Endothelial cell of umbilical vein (primary cell): Measurements from ENCODE around the gene GULP1. TPM values are rescaled to one million over a fixed set of nuclear protein-coding genes. Genes with fewer than 3 reads are reported as not detected.

Source experiments
- BruUV-seq: library from RNA; stranded (reverse); fragments of 400-500 nt; replicated peaks from 2 replicates; lab custom pipeline; 2021; lab: Mats Ljungman, UMichigan
- CTCF ChIA-PET: fragments of 300-600, 350-600 bp; sonication (Branson Sonifier 250); formaldehyde crosslinking; loops from one replicate; lab custom pipeline; 2021; ENCODE audit warnings: antibody characterized with exemption, inconsistent platforms; lab: Charles Lee
- POLR2A ChIA-PET: fragments of 300-600, 350-600 bp; sonication (Branson Sonifier 250); formaldehyde crosslinking; loops from one replicate; lab custom pipeline; 2021; ENCODE audit warnings: antibody characterized with exemption, inconsistent platforms; lab: Charles Lee
- DNase-seq: peaks from one replicate; pipeline ENCODE4 v3.0.0-alpha.2; 2011; ENCODE audit warnings: low read depth, low spot score
- FAIRE-seq: peaks from 2 replicates; lab custom pipeline; 2011; peaks lifted over from hg19 to GRCh38; lab: Jason Lieb, UNC
- H2AFZ ChIP-seq: 2 replicates; pipeline ENCODE4 v1.6.0; 2012; ENCODE audit warnings: low read depth, low read length, control low read depth, inconsistent platforms
- H3K27ac ChIP-seq: 2 replicates; pipeline ENCODE4 v1.5.1; 2011; ENCODE audit warnings: low read depth, mild to moderate bottlenecking, control low read depth, low read length, moderate library complexity; ENCODE audit not compliant: insufficient read depth
- H3K27me3 ChIP-seq, 2 experiments: 2 replicates each; pipeline versions ENCODE4 v1.6.0 to v1.6.1; 2011; ENCODE audit warnings: low read length in 2 of 2, mixed read lengths in 1 of 2; ENCODE audit not compliant: control insufficient read depth in 2 of 2, insufficient read depth in 2 of 2
- H3K36me3 ChIP-seq, 2 experiments: 2 replicates in 1 of 2; 3 replicates in 1 of 2; pipeline ENCODE4 v1.5.1; 2011; ENCODE audit warnings: low read length in 2 of 2, mild to moderate bottlenecking in 1 of 2, moderate library complexity in 1 of 2; ENCODE audit not compliant: control insufficient read depth in 2 of 2, insufficient read depth in 2 of 2; ENCODE audit errors: extremely low read depth in 1 of 2
- H3K4me1 ChIP-seq: 3 replicates; pipeline ENCODE4 v1.5.1; 2011; ENCODE audit warnings: mild to moderate bottlenecking, low read length; ENCODE audit not compliant: control insufficient read depth, insufficient read depth; ENCODE audit errors: extremely low read depth
- H3K4me2 ChIP-seq: 2 replicates; pipeline ENCODE4 v1.6.1; 2011; ENCODE audit warnings: low read length, control low read depth, mixed read lengths; ENCODE audit not compliant: insufficient read depth
- H3K4me3 ChIP-seq, 3 experiments: fragments of 200-600 bp in 1 of 3; sonication (generic), shearing (Covaris generic) in 1 of 3; replicated peaks in 1 of 3; 2 replicates each; pipeline ENCODE4 v1.5.1; 2011 to 2016; ENCODE audit warnings: control low read depth in 3 of 3, low read length in 3 of 3, mild to moderate bottlenecking in 2 of 3, inconsistent platforms in 1 of 3, low read depth in 1 of 3, moderate library complexity in 1 of 3; ENCODE audit not compliant: insufficient read depth in 1 of 3
- H3K79me2 ChIP-seq: 2 replicates; pipeline ENCODE4 v1.6.0; 2012; ENCODE audit warnings: low read length, inconsistent platforms; ENCODE audit not compliant: control insufficient read depth, insufficient read depth
- H3K9ac ChIP-seq: replicated peaks from 2 replicates; pipeline ENCODE3; 2011; ENCODE audit warnings: low read length, control low read depth; ENCODE audit not compliant: insufficient read depth; ENCODE audit errors: extremely low read depth
- H3K9me1 ChIP-seq: replicated peaks from 3 replicates; pipeline ENCODE4 v1.6.0; 2011; ENCODE audit warnings: mild to moderate bottlenecking, low read length; ENCODE audit not compliant: control insufficient read depth, insufficient read depth; ENCODE audit errors: extremely low read depth
- H3K9me3 ChIP-seq: replicated peaks from 2 replicates; pipeline ENCODE4 v1.5.1; 2012; ENCODE audit warnings: low read length, inconsistent platforms; ENCODE audit not compliant: control insufficient read depth, insufficient read depth
- H4K20me1 ChIP-seq: replicated peaks from 2 replicates; pipeline ENCODE3; 2011; ENCODE audit warnings: mild to moderate bottlenecking, low read length; ENCODE audit not compliant: control insufficient read depth, insufficient read depth; ENCODE audit errors: extremely low read depth
- EZH2 ChIP-seq: IDR thresholded peaks from 2 replicates; pipeline ENCODE4 v1.6.1; 2012; ENCODE audit warnings: borderline replicate concordance, low read depth, mild to moderate bottlenecking, moderate library complexity, low read length, inconsistent platforms; ENCODE audit not compliant: severe bottlenecking
- FOS ChIP-seq: IDR thresholded peaks from 2 replicates; pipeline ENCODE4 v1.6.1; 2011; ENCODE audit warnings: mild to moderate bottlenecking, low read length, moderate library complexity, borderline replicate concordance; ENCODE audit not compliant: insufficient read depth
- GATA2 ChIP-seq: IDR thresholded peaks from 2 replicates; pipeline ENCODE4 v1.7.0; 2011; ENCODE audit warnings: low read depth, mild to moderate bottlenecking, moderate library complexity, mixed read lengths, low read length; ENCODE audit not compliant: insufficient read length, insufficient read depth
- JUN ChIP-seq: IDR thresholded peaks from 2 replicates; pipeline ENCODE4 v1.6.1; 2011; ENCODE audit warnings: borderline replicate concordance, low read depth; ENCODE audit not compliant: insufficient read length, insufficient read depth
- MYC ChIP-seq: IDR thresholded peaks from one replicate; pipeline ENCODE4 v1.6.1; 2011; ENCODE audit warnings: mild to moderate bottlenecking, low read depth, low read length
- POLR2A ChIP-seq: IDR thresholded peaks from 2 replicates; pipeline ENCODE4 v1.6.1; 2012; ENCODE audit warnings: low read depth, mild to moderate bottlenecking, control low read depth, low read length
- POLR2AphosphoS5 ChIP-seq: IDR thresholded peaks from 2 replicates; pipeline ENCODE4 v1.6.1; 2012; ENCODE audit warnings: low read depth, mild to moderate bottlenecking, control low read depth, low read length, moderate library complexity; ENCODE audit not compliant: insufficient read depth
- dilution Hi-C: fragments of 300-500 bp; cut with MboI; formaldehyde crosslinking; loops from one replicate; pipeline ENCODE4 v1.15.0; 2019; ENCODE audit warnings: low sequenced_read_pairs; ENCODE audit not compliant: extremely low pct_ligation_motif_present
- intact Hi-C: fragments of 100-400 bp; cut with micrococcal nuclease; formaldehyde crosslinking; loops from one replicate; pipeline ENCODE4 v1.10.0; 2022
- polyA plus RNA-seq, 4 experiments: library from polyadenylated mRNA; depleted of rRNA in 3 of 4; stranded (reverse) in 3 of 4; unstranded in 1 of 4; fragments of >200 nt; gene quantifications; 2 replicates each; pipeline versions ENCODE4 v1.2.1 to v1.2.3, GENCODE V29; 2011 to 2012; ENCODE audit warnings: missing spikeins in 1 of 4
- total RNA-seq: library from RNA; stranded (reverse); gene quantifications from 2 replicates; pipeline ENCODE4 v1.2.3, GENCODE V29; 2021
- TF ChIP-seq, protein P1 (sequence below): IDR thresholded peaks from 2 replicates; pipeline ENCODE4 v1.6.1; 2011; ENCODE audit not compliant: insufficient read depth, insufficient read length
- TF ChIP-seq, protein P2 (sequence below), 2 donors: IDR thresholded peaks; 1 replicate in 1 of 2; 2 replicates in 1 of 2; pipeline ENCODE4 v1.5.1; 2011; ENCODE audit warnings: low read length in 2 of 2, mild to moderate bottlenecking in 2 of 2, moderate library complexity in 2 of 2, control low read depth in 1 of 2, inconsistent platforms in 1 of 2, low read depth in 1 of 2; ENCODE audit not compliant: insufficient read depth in 1 of 2; ENCODE audit errors: extremely low read depth in 1 of 2

Gene GULP1
- total and polyA plus RNA-seq, 2 donors (not counting 3 experiments of a cell fraction or from before 2014, with no cell fraction given), result 24.4 to 53.8 TPM

DNA sequence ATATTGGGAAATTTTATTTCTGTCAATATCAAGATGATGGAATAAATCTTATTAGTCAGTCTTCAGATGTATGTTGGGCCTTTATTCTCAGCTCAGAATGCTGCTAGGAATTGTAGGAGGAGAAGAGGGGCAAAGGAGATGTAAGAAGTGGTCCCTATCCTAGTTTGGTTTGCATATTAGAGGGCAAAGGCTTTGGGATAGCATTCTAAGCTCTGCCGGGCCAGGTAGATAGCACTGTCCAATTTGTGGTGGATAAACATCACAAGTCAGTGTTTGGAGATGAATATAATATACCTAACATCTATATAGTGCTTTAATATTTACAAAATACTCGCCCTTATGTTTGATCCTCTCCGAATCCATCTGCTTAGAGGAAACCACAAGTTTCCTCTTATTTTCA, 149.2 kb downstream of the GULP1 start:
- peaks cover 2% of the 10 kb centered on the region for H4K20me1 ChIP-seq
- H3K4me3 ChIP-seq, result no peak overlapping the region
- FAIRE-seq (no peak), DNase-seq (no peak)
- H3K27me3 ChIP-seq, result no peaks in the 10 kb centered on the region
- no peak overlapping the region for H3K27ac ChIP-seq
- H3K9me3 ChIP-seq, result no peaks in the 10 kb centered on the region
- ChIA-PET CTCF (no interaction called here), POLR2A (no interaction called here)
- H2AFZ ChIP-seq, result no peak overlapping the region
- no peaks in the 10 kb centered on the region for H3K9me1 ChIP-seq
- intact Hi-C loops, result no loop called here
- peaks cover 10% of the 10 kb centered on the region for H3K4me1 ChIP-seq
- H3K79me2 ChIP-seq, result no peaks in the 10 kb centered on the region
- TF ChIP-seq FOS, result no peak
- no peak for TF ChIP-seq EZH2
- TF ChIP-seq MYC, result no peak
- TF ChIP-seq, protein P1, sequence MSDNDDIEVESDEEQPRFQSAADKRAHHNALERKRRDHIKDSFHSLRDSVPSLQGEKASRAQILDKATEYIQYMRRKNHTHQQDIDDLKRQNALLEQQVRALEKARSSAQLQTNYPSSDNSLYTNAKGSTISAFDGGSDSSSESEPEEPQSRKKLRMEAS, result no peak
- TF ChIP-seq GATA2, result no peak
- no peak for TF ChIP-seq POLR2AphosphoS5
- TF ChIP-seq POLR2A, result no peak
- no peak for TF ChIP-seq JUN
- TF ChIP-seq, protein P2, sequence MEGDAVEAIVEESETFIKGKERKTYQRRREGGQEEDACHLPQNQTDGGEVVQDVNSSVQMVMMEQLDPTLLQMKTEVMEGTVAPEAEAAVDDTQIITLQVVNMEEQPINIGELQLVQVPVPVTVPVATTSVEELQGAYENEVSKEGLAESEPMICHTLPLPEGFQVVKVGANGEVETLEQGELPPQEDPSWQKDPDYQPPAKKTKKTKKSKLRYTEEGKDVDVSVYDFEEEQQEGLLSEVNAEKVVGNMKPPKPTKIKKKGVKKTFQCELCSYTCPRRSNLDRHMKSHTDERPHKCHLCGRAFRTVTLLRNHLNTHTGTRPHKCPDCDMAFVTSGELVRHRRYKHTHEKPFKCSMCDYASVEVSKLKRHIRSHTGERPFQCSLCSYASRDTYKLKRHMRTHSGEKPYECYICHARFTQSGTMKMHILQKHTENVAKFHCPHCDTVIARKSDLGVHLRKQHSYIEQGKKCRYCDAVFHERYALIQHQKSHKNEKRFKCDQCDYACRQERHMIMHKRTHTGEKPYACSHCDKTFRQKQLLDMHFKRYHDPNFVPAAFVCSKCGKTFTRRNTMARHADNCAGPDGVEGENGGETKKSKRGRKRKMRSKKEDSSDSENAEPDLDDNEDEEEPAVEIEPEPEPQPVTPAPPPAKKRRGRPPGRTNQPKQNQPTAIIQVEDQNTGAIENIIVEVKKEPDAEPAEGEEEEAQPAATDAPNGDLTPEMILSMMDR (IDR thresholded peaks at IDR 0.05; ENCODE audit: extremely low read depth in 1 of 2, insufficient read depth in 1 of 2, low read depth in 1 of 2, low read length in 2 of 2), result no peak
- no peak overlapping the region for H3K9ac ChIP-seq
- no TSS peak for BruUV-seq
- dilution Hi-C loops, result no loop called here
- no peak overlapping the region for H3K4me2 ChIP-seq
- H3K36me3 ChIP-seq, result no peaks in the 10 kb centered on the region
